Measurements from ENCODE around the gene SLC13A5. TPM values are rescaled to one million over a fixed set of nuclear protein-coding genes. Genes with fewer than 3 reads are reported as not detected.

Gene SLC13A5
- polyA plus RNA-seq, 3 donors: 2.4 to 4.1 (median 3.5) TPM

GRCh38 chr17:6714315-6714874 is 1.2 kb upstream of the SLC13A5 start:
- no peak for DNase-seq (ENCODE audit: extremely low read depth in 1 of 11, low read depth in 9 of 11, low spot score in 4 of 11)

- no peak for DNase-seq (ENCODE audit: extremely low read depth in 1 of 11, low read depth in 9 of 11, low spot score in 4 of 11)
These were observed 726 bp upstream of the SLC13A5 start for GRCh38 chr17:6713918-6714271.

- no peak for DNase-seq (ENCODE audit: extremely low read depth in 1 of 11, low read depth in 9 of 11, low spot score in 4 of 11)
These were observed 377 bp downstream of the SLC13A5 start for GRCh38 chr17:6712854-6713129.

GRCh38 chr17:6712058-6712853 is 913 bp downstream of the SLC13A5 start:
- peak in 3 of 11 donors; percentile 12 to 17 (median 13) for DNase-seq (ENCODE audit: extremely low read depth in 1 of 11, low read depth in 9 of 11, low spot score in 4 of 11)

GRCh38 chr17:6711681-6712057 is 1.5 kb downstream of the SLC13A5 start:
- DNase-seq (ENCODE audit: extremely low read depth in 1 of 11, low read depth in 9 of 11, low spot score in 4 of 11): no peak

- no peak for DNase-seq (ENCODE audit: extremely low read depth in 1 of 11, low read depth in 9 of 11, low spot score in 4 of 11)
These were observed 2.0 kb downstream of the SLC13A5 start for GRCh38 chr17:6711081-6711674.

GRCh38 chr17:6710317-6710716 is 2.9 kb downstream of the SLC13A5 start:
- no peak for DNase-seq (ENCODE audit: extremely low read depth in 1 of 11, low read depth in 9 of 11, low spot score in 4 of 11)

GRCh38 chr17:6708357-6708961 is 4.7 kb downstream of the SLC13A5 start:
- no peak for DNase-seq (ENCODE audit: extremely low read depth in 1 of 11, low read depth in 9 of 11, low spot score in 4 of 11)

- no peak for DNase-seq (ENCODE audit: extremely low read depth in 1 of 11, low read depth in 9 of 11, low spot score in 4 of 11)
These were observed 6.2 kb downstream of the SLC13A5 start for GRCh38 chr17:6706996-6707395.

- DNase-seq (ENCODE audit: extremely low read depth in 1 of 11, low read depth in 9 of 11, low spot score in 4 of 11): no peak
These were observed 6.7 kb downstream of the SLC13A5 start for GRCh38 chr17:6706499-6706898.

- DNase-seq (ENCODE audit: extremely low read depth in 1 of 11, low read depth in 9 of 11, low spot score in 4 of 11): no peak
These were observed 8.6 kb downstream of the SLC13A5 start for GRCh38 chr17:6704470-6705052.

GRCh38 chr17:6703751-6704150 is 9.4 kb downstream of the SLC13A5 start:
- DNase-seq (ENCODE audit: extremely low read depth in 1 of 11, low read depth in 9 of 11, low spot score in 4 of 11): no peak

- DNase-seq (ENCODE audit: extremely low read depth in 1 of 11, low read depth in 9 of 11, low spot score in 4 of 11): no peak
These were observed 10.5 kb downstream of the SLC13A5 start for GRCh38 chr17:6702567-6703215.

- no peak for DNase-seq (ENCODE audit: extremely low read depth in 1 of 11, low read depth in 9 of 11, low spot score in 4 of 11)
These were observed 11.4 kb downstream of the SLC13A5 start for GRCh38 chr17:6701719-6702118.

GRCh38 chr17:6700948-6701307 is 12.2 kb downstream of the SLC13A5 start:
- no peak for DNase-seq (ENCODE audit: extremely low read depth in 1 of 11, low read depth in 9 of 11, low spot score in 4 of 11)

- no peak for DNase-seq (ENCODE audit: extremely low read depth in 1 of 11, low read depth in 9 of 11, low spot score in 4 of 11)
These were observed 12.9 kb downstream of the SLC13A5 start for GRCh38 chr17:6699997-6700947.

- DNase-seq (ENCODE audit: extremely low read depth in 1 of 11, low read depth in 9 of 11, low spot score in 4 of 11): no peak
These were observed 15.2 kb downstream of the SLC13A5 start for GRCh38 chr17:6698004-6698403.

- no peak for DNase-seq (ENCODE audit: extremely low read depth in 1 of 11, low read depth in 9 of 11, low spot score in 4 of 11)
These were observed 16.3 kb downstream of the SLC13A5 start for GRCh38 chr17:6696906-6697305.

- DNase-seq (ENCODE audit: extremely low read depth in 1 of 11, low read depth in 9 of 11, low spot score in 4 of 11): no peak
These were observed 17.6 kb downstream of the SLC13A5 start for GRCh38 chr17:6695565-6695964.
